GM12878 (cell line): ENCODE data around the gene ATP5F1A. TPM values are rescaled to one million over a fixed set of nuclear protein-coding genes. Genes with fewer than 3 reads are reported as not detected.

ENCODE experiments used
- ATAC-seq: fragments of 200-7000 bp; cut with Tn5 transposase; 3 replicates; pipeline ENCODE4 v1.9.1; 2020; ENCODE audit warnings: mild to moderate bottlenecking, moderate library complexity
- BruUV-seq: library from RNA; stranded (reverse); fragments of 400-500 nt; replicated peaks from 2 replicates; lab custom pipeline; 2021; lab: Mats Ljungman, UMichigan
- CTCF ChIA-PET: fragments of 300-600 bp; sonication (Branson Sonifier 250); formaldehyde crosslinking; extraction: SDS; loops from one replicate; lab custom pipeline; 2021; ENCODE audit warnings: inconsistent platforms; lab: Yijun Ruan, JAX
- POLR2A ChIA-PET: fragments of 350-600 bp; formaldehyde crosslinking; extraction: SDS; loops from one replicate; lab custom pipeline; 2021; ENCODE audit warnings: inconsistent platforms; lab: Charles Lee
- RAD21 ChIA-PET: fragments of 300-600 bp; sonication (Branson Sonifier 250); formaldehyde crosslinking; loops from one replicate; lab custom pipeline; 2023; ENCODE audit warnings: antibody characterized with exemption; ENCODE audit not compliant: unreplicated experiment; lab: Charles Lee
- SMC1A ChIA-PET: fragments of 300-600 bp; sonication (Branson Sonifier 250); formaldehyde crosslinking; loops from one replicate; lab custom pipeline; 2023; ENCODE audit not compliant: unreplicated experiment, uncharacterized antibody; lab: Charles Lee
- DNase-seq: peaks from one replicate; pipeline ENCODE4 v3.0.0-alpha.2; 2011; ENCODE audit warnings: low read depth, low spot score
- FAIRE-seq: peaks from 3 replicates; lab custom pipeline; 2011; peaks lifted over from hg19 to GRCh38; lab: Jason Lieb, UNC
- H2AFZ ChIP-seq: 2 replicates; pipeline ENCODE4 v1.6.0; 2011; ENCODE audit warnings: low read depth, low read length, control low read depth; ENCODE audit not compliant: control insufficient read depth
- H3K27ac ChIP-seq: 2 replicates; pipeline ENCODE4 v1.5.1; 2011; ENCODE audit warnings: control low read depth; ENCODE audit not compliant: control insufficient read depth, insufficient read depth
- H3K27me3 ChIP-seq, 2 experiments: replicated peaks in 1 of 2; 2 replicates each; pipeline versions ENCODE4 v1.6.0 to v1.6.1; 2011; ENCODE audit warnings: low read length in 1 of 2; ENCODE audit not compliant: control insufficient read depth in 2 of 2, insufficient read depth in 2 of 2
- H3K36me3 ChIP-seq, 2 experiments: 2 replicates each; pipeline ENCODE4 v1.5.1; 2011; ENCODE audit warnings: low read length in 1 of 2; ENCODE audit not compliant: control insufficient read depth in 2 of 2, insufficient read depth in 2 of 2
- H3K4me1 ChIP-seq: 2 replicates; pipeline ENCODE4 v1.6.1; 2011; ENCODE audit warnings: mild to moderate bottlenecking, low read length, moderate library complexity, mixed read lengths; ENCODE audit not compliant: control insufficient read depth, insufficient read depth
- H3K4me2 ChIP-seq: 2 replicates; pipeline ENCODE4 v1.6.0; 2011; ENCODE audit warnings: control low read depth; ENCODE audit not compliant: control insufficient read depth, insufficient read depth
- H3K4me3 ChIP-seq: fragments of 200-600 bp; sonication (generic); 2 replicates; pipeline ENCODE4 v1.5.1; 2016
- H3K79me2 ChIP-seq: 2 replicates; pipeline ENCODE4 v1.6.0; 2011; ENCODE audit warnings: low read length; ENCODE audit not compliant: control insufficient read depth, insufficient read depth
- H3K9ac ChIP-seq: 2 replicates; pipeline ENCODE4 v1.8.0; 2011; ENCODE audit warnings: low read length, control low read depth, mixed read lengths; ENCODE audit not compliant: control insufficient read depth, insufficient read depth
- H3K9me3 ChIP-seq: replicated peaks from 3 replicates; pipeline ENCODE4 v1.5.1; 2011; ENCODE audit warnings: mild to moderate bottlenecking, low read length; ENCODE audit not compliant: control insufficient read depth, insufficient read depth
- H4K20me1 ChIP-seq: 2 replicates; pipeline ENCODE4 v1.6.0; 2011; ENCODE audit not compliant: control insufficient read depth, insufficient read depth
- CEBPZ ChIP-seq: fragments of 150-350 bp; IDR thresholded peaks from 2 replicates; pipeline ENCODE4 v1.6.1; 2016; ENCODE audit warnings: low read depth, low read length
- E2F8 ChIP-seq: fragments of 450-650 bp; IDR thresholded peaks from 2 replicates; pipeline ENCODE4 v1.6.1; 2018; ENCODE audit warnings: mild to moderate bottlenecking, low read depth, moderate library complexity; ENCODE audit not compliant: partially characterized antibody
- ELK1 ChIP-seq: IDR thresholded peaks from 2 replicates; pipeline ENCODE4 v1.6.1; 2012; ENCODE audit warnings: low read depth, low read length, improper control_type of control experiment
- HSF1 ChIP-seq: fragments of 150-350 bp; IDR thresholded peaks from 2 replicates; pipeline ENCODE4 v1.6.1; 2014; ENCODE audit warnings: mild to moderate bottlenecking, low read depth, low read length
- MTA3 ChIP-seq: IDR thresholded peaks from 2 replicates; pipeline ENCODE4 v1.6.1; 2012; ENCODE audit warnings: low read length, inconsistent platforms, borderline replicate concordance
- RAD51 ChIP-seq: fragments of 450-650 bp; IDR thresholded peaks from 2 replicates; pipeline ENCODE4 v1.6.1; 2016; ENCODE audit warnings: moderate library complexity, mild to moderate bottlenecking, inconsistent platforms
- YBX1 ChIP-seq: fragments of 450-650 bp; IDR thresholded peaks from 2 replicates; pipeline ENCODE4 v1.6.1; 2016; ENCODE audit warnings: antibody characterized with exemption
- WGBS: methylation state at CpG from one replicate; pipeline ENCODE4 v1.1.6; 2016; ENCODE audit warnings: low lambda C conversion rate; ENCODE audit not compliant: insufficient replicate concordance, insufficient coverage; ENCODE audit errors: missing lambda C conversion rate; 5-methylcytosine and 5-hydroxymethylcytosine counted together
- in situ Hi-C: fragments of 300-500 bp; cut with MboI; formaldehyde crosslinking; loops from 9 replicates; pipeline ENCODE4 v1.14.3; 2018; ENCODE audit warnings: mixed read lengths
- intact Hi-C: fragments of 100-400 bp; cut with micrococcal nuclease; formaldehyde crosslinking; loops from one replicate; pipeline ENCODE4 v1.14.2; 2022; ENCODE audit not compliant: unreplicated experiment
- polyA plus RNA-seq, 11 experiments: library from polyadenylated mRNA; depleted of rRNA in 4 of 11; unstranded in 6 of 11; stranded (reverse) in 5 of 11; fragments of >200 nt; fragmentation: Nextera tagmentation in 4 of 11; fragmentation: Illumina TruSeq in 1 of 11; extraction: Ambion mirVana in 4 of 11; extraction: Trizol in 1 of 11; gene quantifications; 1 replicate in 1 of 11; 2 replicates in 10 of 11; pipeline versions ENCODE4 v1.2.1 to v1.2.3, GENCODE V29; 2011 to 2016; ENCODE audit warnings: inconsistent platforms in 2 of 11, missing spikeins in 2 of 11, low read depth in 1 of 11
- total RNA-seq, 4 experiments: library from RNA; depleted of rRNA in 3 of 4; stranded (reverse); fragments of >200 nt in 3 of 4; fragmentation: Illumina TruSeq in 1 of 4; extraction: Trizol in 1 of 4; gene quantifications; 2 replicates each; pipeline versions ENCODE4 v1.2.1 to v1.2.3, GENCODE V29; 2013 to 2021

The ATP5F1A gene
- total and polyA plus RNA-seq, 10 of the 15 experiments (the other 5 are each of a cell fraction or from before 2014, with no cell fraction given) = 592 to 1,161 (median 723) TPM

GRCh38 chr18:46099463-46099862, 1.4 kb upstream of the ATP5F1A start:
- no peak overlapping the region for H3K4me3 ChIP-seq
- no peaks in the 10 kb centered on the region; the same call in 1 of the 2 replicates for H3K4me1 ChIP-seq
- intact Hi-C loops = no loop called here
- ChIA-PET POLR2A (interaction anchor here (0.7 to 2.4 kb wide), 3 partner anchors 8 to 131 kb away, joined by 3 to 8 read pairs (median 3); no protein-coding TSS in a partner anchor), RAD21 (no interaction called here)
- peaks cover 2% of the 10 kb centered on the region; the same call in 1 of the 2 replicates for H4K20me1 ChIP-seq
- H3K9me3 ChIP-seq = no peaks in the 10 kb centered on the region
- DNase-seq (no peak), FAIRE-seq (no peak), ATAC-seq (no peak)
- H3K27ac ChIP-seq = no peak overlapping the region
- H3K36me3 ChIP-seq = 0 out of 4 replicates have a peak, but pooled peaks cover 0 to 4% of the 10 kb centered on the region in 2 experiments
- H3K79me2 ChIP-seq = peaks cover 36% of the 10 kb centered on the region
- no peak overlapping the region for H3K4me2 ChIP-seq
- H2AFZ ChIP-seq = no peak overlapping the region
- no peak overlapping the region for H3K9ac ChIP-seq
- TF ChIP-seq MTA3 = no peak
- TF ChIP-seq HSF1 = no peak
- no peak for TF ChIP-seq YBX1
- TF ChIP-seq, all 136 proteins: peak for 0
- 91% methylated on average over 8 of the region's 8 CpGs for WGBS
- CTCF ChIA-PET = interaction anchor here (1.0 to 1.4 kb wide), 2 partner anchors 26 to 74 kb away, joined by 3 to 4 read pairs; a partner anchor contains a TSS
- H3K27me3 ChIP-seq = no peaks in the 10 kb centered on the region
- SMC1A ChIA-PET = no interaction called here
- no TSS peak for BruUV-seq
- in situ Hi-C loops = no loop called here

- DNase-seq (no peak), FAIRE-seq (no peak), ATAC-seq (no peak)
- intact Hi-C loops (no loop called here), in situ Hi-C loops (no loop called here)
- ChIA-PET CTCF (interaction anchor here (0.8 to 1.4 kb wide), 3 partner anchors 9 to 75 kb away, joined by 3 to 4 read pairs (median 3); a partner anchor contains a TSS), SMC1A (no interaction called here), RAD21 (interaction anchor here (0.6 kb wide), 1 partner anchor 411 kb away, joined by 3 read pairs; no protein-coding TSS in a partner anchor), POLR2A (interaction anchor here (1.0 to 2.4 kb wide), 2 partner anchors 9 to 16 kb away, joined by 3 to 8 read pairs; no protein-coding TSS in a partner anchor)
- Histone ChIP-seq H3K79me2 (peaks cover 41% of the 10 kb centered on the region), H3K4me2 (peak overlapping the region; percentile 94), H3K9ac (peak overlapping the region; percentile 61), H2AFZ (peak overlapping the region; percentile 96), H3K36me3 (peaks cover 0 to 5% of the 10 kb centered on the region in 2 experiments; a peak in 1 of 4 replicates), H3K27ac (peak overlapping the region; percentile 73), H4K20me1 (peaks cover 2% of the 10 kb centered on the region; the same call in 1 of the 2 replicates), H3K4me3 (peak overlapping the region; percentile 66), H3K9me3 (no peaks in the 10 kb centered on the region), H3K4me1 (no peaks in the 10 kb centered on the region; the same call in 1 of the 2 replicates), H3K27me3 (no peaks in the 10 kb centered on the region)
- 34% methylated on average over 16 of the region's 16 CpGs for WGBS
- BruUV-seq = TSS peak; percentile 96
- TF ChIP-seq CEBPZ = no peak
- no peak; the same call in 1 of the 2 replicates for TF ChIP-seq RAD51
- no peak for TF ChIP-seq E2F8
- no peak for TF ChIP-seq ELK1
Measured at GRCh38 chr18:46098616-46098933, 479 bp upstream of the ATP5F1A start.
